ENCODE results near the gene C19orf44.

DNA sequence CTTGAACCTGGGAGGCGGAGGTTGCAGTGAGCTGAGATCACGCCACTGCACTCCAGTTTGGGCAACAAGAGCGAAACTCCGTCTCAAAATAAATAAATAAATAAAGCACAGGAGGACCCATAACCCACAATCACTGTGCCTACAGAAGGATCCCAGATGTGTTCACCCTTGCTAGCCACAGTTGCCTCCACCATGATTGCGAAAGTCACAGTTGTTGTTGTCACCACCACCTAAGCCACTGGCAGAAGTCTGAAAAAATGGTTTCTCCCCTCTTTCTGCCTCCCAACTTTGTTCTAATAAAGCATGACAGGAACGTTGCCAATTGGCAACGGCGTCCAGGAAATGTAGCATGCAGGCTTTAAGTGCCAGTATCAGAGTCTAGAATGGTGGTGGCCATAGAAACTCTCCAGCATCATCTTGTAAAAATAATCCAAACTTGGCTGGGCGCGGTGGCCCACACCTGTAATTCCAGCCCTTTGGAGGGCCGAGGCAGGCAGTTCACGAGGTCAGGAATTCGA lies 22.3 kb upstream of the C19orf44 start:
- TF ChIP-seq, protein P1, sequence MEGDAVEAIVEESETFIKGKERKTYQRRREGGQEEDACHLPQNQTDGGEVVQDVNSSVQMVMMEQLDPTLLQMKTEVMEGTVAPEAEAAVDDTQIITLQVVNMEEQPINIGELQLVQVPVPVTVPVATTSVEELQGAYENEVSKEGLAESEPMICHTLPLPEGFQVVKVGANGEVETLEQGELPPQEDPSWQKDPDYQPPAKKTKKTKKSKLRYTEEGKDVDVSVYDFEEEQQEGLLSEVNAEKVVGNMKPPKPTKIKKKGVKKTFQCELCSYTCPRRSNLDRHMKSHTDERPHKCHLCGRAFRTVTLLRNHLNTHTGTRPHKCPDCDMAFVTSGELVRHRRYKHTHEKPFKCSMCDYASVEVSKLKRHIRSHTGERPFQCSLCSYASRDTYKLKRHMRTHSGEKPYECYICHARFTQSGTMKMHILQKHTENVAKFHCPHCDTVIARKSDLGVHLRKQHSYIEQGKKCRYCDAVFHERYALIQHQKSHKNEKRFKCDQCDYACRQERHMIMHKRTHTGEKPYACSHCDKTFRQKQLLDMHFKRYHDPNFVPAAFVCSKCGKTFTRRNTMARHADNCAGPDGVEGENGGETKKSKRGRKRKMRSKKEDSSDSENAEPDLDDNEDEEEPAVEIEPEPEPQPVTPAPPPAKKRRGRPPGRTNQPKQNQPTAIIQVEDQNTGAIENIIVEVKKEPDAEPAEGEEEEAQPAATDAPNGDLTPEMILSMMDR (IDR thresholded peaks at IDR 0.05), result no peak
- no peak for TF ChIP-seq POLR2A (IDR thresholded peaks at IDR 0.05)
